Thymus (tissue), 14 donors: ENCODE data around the gene UBE2Z. TPM values are rescaled to one million over a fixed set of nuclear protein-coding genes. Genes with fewer than 3 reads are reported as not detected.
A peak's percentile ranks its signal among the peaks of the same experiment; 100 is the strongest.

Source experiments
- DNase-seq, 9 donors: peaks; one replicate each; pipeline ENCODE4 v3.0.0-alpha.2; 2013; ENCODE audit warnings: low spot score in 9 of 9, low read depth in 6 of 9, missing footprints in 1 of 9
- H3K27ac ChIP-seq, 2 donors: one replicate each; pipeline ENCODE4 v1.5.1; 2013; ENCODE audit warnings: control low read depth in 1 of 2, low read depth in 1 of 2, low read length in 1 of 2, mild to moderate bottlenecking in 1 of 2, moderate library complexity in 1 of 2
- H3K27me3 ChIP-seq, 2 donors: one replicate each; pipeline ENCODE4 v1.5.1; 2013; ENCODE audit warnings: low read length in 1 of 2; ENCODE audit not compliant: control insufficient read depth in 2 of 2, insufficient read depth in 1 of 2
- H3K36me3 ChIP-seq, 2 donors: one replicate each; pipeline ENCODE4 v1.5.1; 2013; ENCODE audit warnings: low read length in 1 of 2, mild to moderate bottlenecking in 1 of 2, moderate library complexity in 1 of 2; ENCODE audit not compliant: control insufficient read depth in 2 of 2, insufficient read depth in 2 of 2
- H3K4me1 ChIP-seq, 2 donors: one replicate each; pipeline ENCODE4 v1.5.1; 2013; ENCODE audit warnings: low read length in 2 of 2; ENCODE audit not compliant: control insufficient read depth in 2 of 2, insufficient read depth in 2 of 2
- H3K4me3 ChIP-seq, 2 donors: one replicate each; pipeline ENCODE4 v1.5.1; 2013; ENCODE audit warnings: low read length in 2 of 2, control low read depth in 1 of 2, mild to moderate bottlenecking in 1 of 2
- H3K9me3 ChIP-seq, 2 donors: one replicate each; pipeline ENCODE4 v1.5.1; 2013; ENCODE audit warnings: low read length in 1 of 2, mild to moderate bottlenecking in 1 of 2; ENCODE audit not compliant: control insufficient read depth in 2 of 2, insufficient read depth in 1 of 2
- WGBS: extraction: QIAGEN DNeasy Blood & Tissue Kit; methylation state at CpG from one replicate; pipeline ENCODE4 v1.1.7; 2013; 5-methylcytosine and 5-hydroxymethylcytosine counted together
- long read RNA-seq, 10 donors: transcript quantifications; one replicate each; lab custom pipeline, GENCODE V29; 2026
- polyA plus RNA-seq: library from polyadenylated mRNA; stranded (reverse); fragments of 200-250 nt; gene quantifications from one replicate; pipeline ENCODE4 v1.2.3, GENCODE V29; 2013
- total RNA-seq: library from RNA; stranded (reverse); fragments of 120-200 nt; gene quantifications from one replicate; pipeline ENCODE4 v1.2.4, GENCODE V29; 2013
- donor health status: healthy.

Gene UBE2Z
- total RNA-seq (44.7 TPM), polyA plus RNA-seq (73.4 TPM)
- long read RNA-seq, donor 1, partial matches to known transcripts = 0 of 2 reads
- long read RNA-seq, donor 1, other reads (novel, unspliced or antisense) = 0 of 2 reads
- long read RNA-seq, donor 2 = 0 reads
- long read RNA-seq, donor 3, full-length matches to known transcripts = 27 of 27 reads
- long read RNA-seq, donor 3, partial matches to known transcripts = 0 of 27 reads
- long read RNA-seq, donor 3, other reads (novel, unspliced or antisense) = 0 of 27 reads
- long read RNA-seq, donor 4, full-length matches to known transcripts = 9 of 9 reads
- long read RNA-seq, donor 4, partial matches to known transcripts = 0 of 9 reads
- long read RNA-seq, donor 4, other reads (novel, unspliced or antisense) = 0 of 9 reads
- long read RNA-seq, donor 5, full-length matches to known transcripts = 36 of 42 reads
- long read RNA-seq, donor 5, partial matches to known transcripts = 6 of 42 reads
- long read RNA-seq, donor 5, other reads (novel, unspliced or antisense) = 0 of 42 reads
- long read RNA-seq, donor 6, full-length matches to known transcripts = 13 of 19 reads
- long read RNA-seq, donor 6, partial matches to known transcripts = 6 of 19 reads
- long read RNA-seq, donor 6, other reads (novel, unspliced or antisense) = 0 of 19 reads
- long read RNA-seq, donor 7, transcript UBE2Z-201 (7 exons, 3,122 nt) = major isoform, 10 of 67 reads
- long read RNA-seq, donor 7, partial matches to known transcripts = 57 of 67 reads
- long read RNA-seq, donor 7, other reads (novel, unspliced or antisense) = 0 of 67 reads
- long read RNA-seq, donor 8, full-length matches to known transcripts = 13 of 13 reads
- long read RNA-seq, donor 8, partial matches to known transcripts = 0 of 13 reads
- long read RNA-seq, donor 8, other reads (novel, unspliced or antisense) = 0 of 13 reads
- long read RNA-seq, donor 9, transcript UBE2Z-201 (7 exons, 3,122 nt) = major isoform, 7 of 9 reads
- long read RNA-seq, donor 9, partial matches to known transcripts = 0 of 9 reads
- long read RNA-seq, donor 9, other reads (novel, unspliced or antisense) = 0 of 9 reads
- long read RNA-seq, donor 10, full-length matches to known transcripts = 16 of 16 reads
- long read RNA-seq, donor 10, partial matches to known transcripts = 0 of 16 reads
- long read RNA-seq, donor 10, other reads (novel, unspliced or antisense) = 0 of 16 reads

DNA sequence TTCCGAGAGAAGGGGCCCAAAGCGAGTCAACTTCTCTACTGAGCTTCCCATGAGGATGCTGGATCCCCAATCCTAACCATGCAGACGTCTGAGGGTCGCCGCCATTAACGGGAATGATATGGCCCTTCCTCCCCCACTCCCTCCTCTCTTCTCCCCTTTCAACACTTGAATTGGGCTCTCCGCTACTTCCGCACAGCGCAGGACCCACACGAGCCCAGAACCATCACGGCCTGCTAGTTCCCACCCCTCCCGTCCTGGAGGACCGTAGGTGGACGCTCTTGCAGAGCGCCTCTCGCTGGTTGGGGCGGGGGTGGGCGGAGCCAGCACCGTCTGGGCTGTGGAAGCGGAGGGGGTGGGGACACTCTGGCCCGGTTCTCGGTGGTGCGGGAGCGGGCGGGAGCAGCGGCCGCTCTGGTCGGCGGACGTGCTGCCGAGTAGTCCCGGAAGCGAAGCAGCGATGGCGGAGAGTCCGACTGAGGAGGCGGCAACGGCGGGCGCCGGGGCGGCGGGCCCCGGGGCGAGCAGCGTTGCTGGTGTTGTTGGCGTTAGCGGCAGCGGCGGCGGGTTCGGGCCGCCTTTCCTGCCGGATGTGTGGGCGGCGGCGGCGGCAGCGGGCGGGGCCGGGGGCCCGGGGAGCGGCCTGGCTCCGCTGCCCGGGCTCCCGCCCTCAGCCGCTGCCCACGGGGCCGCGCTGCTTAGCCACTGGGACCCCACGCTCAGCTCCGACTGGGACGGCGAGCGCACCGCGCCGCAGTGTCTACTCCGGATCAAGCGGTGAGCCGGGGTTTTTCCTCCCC, at the start of gene UBE2Z:
TSS of gene UBE2Z (plus strand) at position 361 of the 797 bp plus-strand sequence. CDS start at position 458, 97 bp downstream.
- peak within 1 kb of the TSS; percentile 90 to 99 for H3K27ac ChIP-seq
- H3K4me3 ChIP-seq = peak within 1 kb of the TSS; percentile 69 to 93
- H3K4me1 ChIP-seq = peaks cover 12 to 25% of the 10 kb centered on the region in 2 donors
- peaks cover 16 to 34% of the 10 kb centered on the region in 2 donors for H3K36me3 ChIP-seq
- H3K27me3 ChIP-seq = no peaks in the 10 kb centered on the region
- under 1% methylated on average over 81 of the region's 81 CpGs for WGBS
- DNase-seq = peak; percentile 81 to 94 (median 88)
- no peaks in the 10 kb centered on the region for H3K9me3 ChIP-seq

DNA sequence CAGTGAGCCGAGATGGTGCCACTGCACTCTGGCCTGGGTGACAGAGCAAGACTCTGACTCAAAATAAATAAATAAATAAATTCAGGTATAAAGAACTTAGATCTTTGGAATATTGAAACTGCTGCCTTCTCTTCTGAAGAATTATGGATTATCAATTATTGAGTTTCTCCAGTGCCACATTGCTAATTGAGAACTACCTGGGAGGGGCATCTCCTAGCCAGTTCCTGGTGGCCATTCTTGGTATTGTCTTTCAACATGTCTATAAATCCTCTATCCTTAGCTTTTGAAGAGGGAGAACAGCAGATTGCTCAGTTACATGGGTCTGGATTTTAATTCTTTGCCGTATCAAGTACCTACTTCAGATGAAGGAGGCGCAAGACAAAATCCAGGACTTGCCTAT, 48.2 kb upstream of the UBE2Z start:
- DNase-seq = no peak
- peaks cover 0 to 7% of the 10 kb centered on the region in 2 donors for H3K4me1 ChIP-seq
- 98% methylated on average over 3 of the region's 3 CpGs for WGBS
- no peak overlapping the region for H3K4me3 ChIP-seq
- no peak overlapping the region for H3K27ac ChIP-seq
- H3K9me3 ChIP-seq = no peaks in the 10 kb centered on the region
- peaks cover 47 to 62% of the 10 kb centered on the region in 2 donors for H3K36me3 ChIP-seq
- no peaks in the 10 kb centered on the region for H3K27me3 ChIP-seq

DNA sequence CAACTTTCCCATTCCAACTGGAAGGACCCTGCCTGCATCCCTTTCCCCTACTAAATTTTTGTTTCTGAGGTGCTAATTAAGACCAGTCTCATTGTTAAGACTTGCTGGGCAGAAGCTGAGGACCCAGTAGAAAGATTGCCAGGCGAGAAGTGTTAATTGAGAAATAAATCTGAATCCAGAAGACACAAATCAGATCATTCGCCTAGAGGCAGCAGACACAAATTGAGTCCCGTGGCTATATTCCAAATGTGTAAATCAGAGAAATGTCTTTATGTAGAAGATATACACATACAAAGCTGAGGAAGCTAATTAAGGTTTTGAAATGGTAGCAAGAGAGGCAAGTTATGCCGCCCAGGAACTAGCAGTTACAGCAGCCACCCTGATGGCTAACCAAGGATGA, 47.8 kb upstream of the UBE2Z start:
- Histone ChIP-seq H3K4me3 (no peak overlapping the region), H3K27ac (no peak overlapping the region)
- 97% methylated on average over 4 of the region's 4 CpGs for WGBS

DNA sequence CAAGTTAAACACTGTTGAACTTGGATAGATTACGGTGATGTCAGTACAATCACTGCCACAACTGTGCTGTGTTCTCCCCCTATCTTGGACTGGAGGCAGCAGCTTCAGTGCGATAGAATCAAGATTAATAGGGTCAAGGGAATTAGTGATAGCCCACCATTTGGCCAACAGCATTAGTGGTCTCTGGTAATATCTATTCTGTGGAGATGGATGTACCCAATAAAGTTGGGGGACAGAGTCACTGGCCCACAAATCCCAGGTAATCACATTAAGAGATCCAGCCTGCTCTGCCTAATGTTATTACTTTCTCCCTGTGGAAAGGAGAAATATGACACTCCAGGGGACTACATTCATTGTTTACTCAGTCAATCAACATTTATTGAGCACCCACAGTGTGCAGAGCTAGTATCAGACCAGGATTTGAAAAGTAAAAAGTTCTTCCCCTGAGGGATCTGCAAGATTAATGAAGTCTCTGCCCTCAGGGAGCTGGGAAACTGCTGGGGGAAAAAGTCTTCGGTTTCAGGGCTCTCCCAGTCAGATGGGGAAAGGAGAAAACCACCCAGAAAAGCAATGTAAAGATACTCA, 39.2 kb upstream of the UBE2Z start:
- Histone ChIP-seq H3K27ac (no peak overlapping the region), H3K4me1 (no peaks in the 10 kb centered on the region), H3K4me3 (no peak overlapping the region), H3K9me3 (no peaks in the 10 kb centered on the region), H3K36me3 (peaks cover 15 to 16% of the 10 kb centered on the region in 2 donors), H3K27me3 (no peaks in the 10 kb centered on the region)
- DNase-seq = no peak
- 87% methylated on average over 3 of the region's 3 CpGs for WGBS

More for the DNA sequence above, 47.8 kb upstream of the UBE2Z start:
- Histone ChIP-seq H3K4me1 (peaks cover 0 to 3% of the 10 kb centered on the region in 2 donors), H3K9me3 (no peaks in the 10 kb centered on the region), H3K27me3 (no peaks in the 10 kb centered on the region), H3K36me3 (peaks cover 43 to 59% of the 10 kb centered on the region in 2 donors)
- DNase-seq = no peak

DNA sequence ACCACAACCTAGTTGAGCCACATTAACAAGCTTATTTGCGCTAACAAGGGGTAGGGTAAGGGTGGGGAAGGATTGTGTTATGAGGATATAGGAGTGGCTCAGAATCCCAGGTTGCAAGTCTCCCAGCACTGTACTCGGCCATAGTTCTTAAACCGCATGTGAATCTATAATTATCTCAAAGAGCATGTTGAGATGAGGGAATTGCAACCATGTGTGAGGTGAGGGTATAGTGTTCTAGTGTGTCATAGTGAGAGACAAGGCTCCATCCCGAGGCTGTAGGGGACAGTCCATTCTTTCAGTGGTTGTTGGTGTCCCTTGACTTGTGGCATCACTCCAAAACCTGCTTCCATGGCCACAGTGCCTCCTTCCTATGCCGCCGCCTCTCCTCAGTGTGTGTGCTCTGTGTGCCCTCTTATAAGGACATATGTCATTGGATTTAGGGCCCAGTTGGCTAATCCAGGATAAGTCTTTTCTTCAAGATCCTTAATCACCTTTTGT, 38.3 kb upstream of the UBE2Z start:
- WGBS = 94% methylated on average over 6 of the region's 6 CpGs
- no peak for DNase-seq
- H3K27ac ChIP-seq = no peak overlapping the region

DNA sequence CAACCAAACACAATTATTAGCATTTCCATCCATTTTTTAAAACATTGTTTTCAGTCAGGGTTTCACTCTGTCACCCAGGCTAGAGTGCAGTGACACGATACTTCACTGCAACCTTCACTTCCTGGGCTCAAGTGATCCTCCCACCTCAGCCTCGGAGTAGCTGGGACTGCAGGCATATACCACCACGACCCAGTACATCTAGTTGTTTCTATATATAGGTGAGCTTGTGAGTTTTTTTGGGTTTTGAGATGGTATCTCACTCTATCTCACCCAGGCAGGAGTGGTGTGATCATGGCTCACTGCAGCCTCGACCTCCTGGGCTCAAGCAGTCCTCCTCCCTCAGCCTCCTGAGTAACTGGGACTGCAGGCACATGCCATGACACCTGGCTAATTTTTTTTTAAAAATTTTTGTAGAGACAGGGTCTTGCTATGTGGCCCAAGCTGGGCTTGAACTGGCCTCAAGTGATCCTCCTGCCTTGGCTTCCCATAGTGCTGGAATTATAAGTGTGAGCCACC, 37.1 kb upstream of the UBE2Z start:
- Histone ChIP-seq H3K27me3 (no peaks in the 10 kb centered on the region), H3K36me3 (peaks cover 2 to 3% of the 10 kb centered on the region in 2 donors), H3K9me3 (no peaks in the 10 kb centered on the region), H3K4me3 (no peak overlapping the region), H3K4me1 (no peaks in the 10 kb centered on the region), H3K27ac (no peak overlapping the region)
- DNase-seq = no peak
- WGBS = 59% methylated on average over 4 of the region's 4 CpGs

More for the DNA sequence above, 38.3 kb upstream of the UBE2Z start:
- no peak overlapping the region for H3K4me3 ChIP-seq
- H3K36me3 ChIP-seq = peaks cover 8% of the 10 kb centered on the region in 2 donors
- no peaks in the 10 kb centered on the region for H3K9me3 ChIP-seq
- H3K4me1 ChIP-seq = no peaks in the 10 kb centered on the region
- H3K27me3 ChIP-seq = no peaks in the 10 kb centered on the region

DNA sequence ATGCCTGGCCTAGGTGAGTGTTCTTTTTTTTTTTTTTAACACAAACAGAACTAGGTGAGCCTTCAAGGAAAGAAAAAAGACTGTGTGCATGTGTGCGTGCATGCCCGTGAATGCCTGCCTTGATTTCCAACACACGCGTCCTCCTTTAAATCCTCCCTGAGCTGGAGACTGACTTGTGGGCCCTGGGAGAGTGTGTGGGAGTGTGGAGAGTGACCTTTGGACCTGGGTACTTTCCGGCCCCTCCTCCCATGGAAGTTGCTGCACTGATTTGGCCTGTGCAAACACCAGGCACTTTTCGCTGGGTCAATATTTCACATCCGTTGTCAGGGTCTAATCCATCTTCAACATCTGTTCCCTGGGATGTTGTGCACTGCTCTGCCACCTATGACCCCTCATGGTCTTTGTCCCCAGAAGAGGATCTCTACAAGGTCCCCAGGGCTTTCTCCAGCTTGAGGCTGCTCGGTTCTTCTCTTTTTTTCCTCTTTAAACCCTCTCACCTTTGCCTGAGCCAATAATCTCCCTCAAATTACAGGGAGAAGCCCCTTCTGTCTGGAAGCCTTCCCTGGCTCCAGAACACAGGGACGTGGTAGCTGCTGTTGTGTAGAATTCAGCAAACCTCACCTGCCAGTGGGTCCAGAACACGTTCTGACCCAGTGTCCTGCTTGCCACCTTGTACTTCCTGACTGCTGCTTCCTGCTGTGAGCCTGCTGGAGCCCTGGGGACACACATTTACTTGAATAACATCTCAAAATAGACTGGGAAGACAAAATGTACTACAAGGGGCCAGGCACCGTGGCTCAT, 36.5 kb upstream of the UBE2Z start:
- WGBS = 88% methylated on average over 11 of the region's 11 CpGs
- no peaks in the 10 kb centered on the region for H3K27me3 ChIP-seq
- H3K36me3 ChIP-seq = no peaks in the 10 kb centered on the region
- no peak overlapping the region for H3K4me3 ChIP-seq
- H3K9me3 ChIP-seq = no peaks in the 10 kb centered on the region
- DNase-seq = no peak
- no peaks in the 10 kb centered on the region for H3K4me1 ChIP-seq
- no peak overlapping the region for H3K27ac ChIP-seq
